GM19397 (cell line): Measurements from ENCODE around the gene NOC3L.
A peak's percentile ranks its signal among the peaks of the same experiment; 100 is the strongest.
"Not testable (repeated sequence)": the region's sequence is repeated elsewhere in the genome, so short reads cannot be mapped to it uniquely, and the experiment has no call there.

Source experiments
- ATAC-seq: cut with Tn5 transposase; IDR thresholded peaks from one replicate; pipeline ENCODE4 v1.9.1; 2021; ENCODE audit warnings: mild to moderate bottlenecking, moderate library complexity; ENCODE audit not compliant: unreplicated experiment

Gene NOC3L, protein sequence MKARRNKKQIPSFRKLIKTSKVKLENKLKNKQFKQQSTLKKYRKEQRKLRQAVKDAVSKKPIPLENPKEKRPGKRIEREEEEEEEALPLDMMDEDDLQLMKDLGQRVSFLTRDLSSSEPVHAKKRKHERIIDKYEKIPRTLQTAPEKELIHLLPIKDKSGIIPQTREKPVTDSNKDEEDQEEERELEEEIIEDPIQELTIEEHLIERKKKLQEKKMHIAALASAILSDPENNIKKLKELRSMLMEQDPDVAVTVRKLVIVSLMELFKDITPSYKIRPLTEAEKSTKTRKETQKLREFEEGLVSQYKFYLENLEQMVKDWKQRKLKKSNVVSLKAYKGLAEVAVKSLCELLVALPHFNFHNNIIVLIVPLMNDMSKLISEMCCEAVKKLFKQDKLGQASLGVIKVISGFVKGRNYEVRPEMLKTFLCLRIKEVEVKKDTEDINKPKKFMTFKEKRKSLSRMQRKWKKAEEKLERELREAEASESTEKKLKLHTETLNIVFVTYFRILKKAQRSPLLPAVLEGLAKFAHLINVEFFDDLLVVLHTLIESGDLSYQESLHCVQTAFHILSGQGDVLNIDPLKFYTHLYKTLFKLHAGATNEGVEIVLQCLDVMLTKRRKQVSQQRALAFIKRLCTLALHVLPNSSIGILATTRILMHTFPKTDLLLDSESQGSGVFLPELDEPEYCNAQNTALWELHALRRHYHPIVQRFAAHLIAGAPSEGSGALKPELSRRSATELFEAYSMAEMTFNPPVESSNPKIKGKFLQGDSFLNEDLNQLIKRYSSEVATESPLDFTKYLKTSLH

DNA sequence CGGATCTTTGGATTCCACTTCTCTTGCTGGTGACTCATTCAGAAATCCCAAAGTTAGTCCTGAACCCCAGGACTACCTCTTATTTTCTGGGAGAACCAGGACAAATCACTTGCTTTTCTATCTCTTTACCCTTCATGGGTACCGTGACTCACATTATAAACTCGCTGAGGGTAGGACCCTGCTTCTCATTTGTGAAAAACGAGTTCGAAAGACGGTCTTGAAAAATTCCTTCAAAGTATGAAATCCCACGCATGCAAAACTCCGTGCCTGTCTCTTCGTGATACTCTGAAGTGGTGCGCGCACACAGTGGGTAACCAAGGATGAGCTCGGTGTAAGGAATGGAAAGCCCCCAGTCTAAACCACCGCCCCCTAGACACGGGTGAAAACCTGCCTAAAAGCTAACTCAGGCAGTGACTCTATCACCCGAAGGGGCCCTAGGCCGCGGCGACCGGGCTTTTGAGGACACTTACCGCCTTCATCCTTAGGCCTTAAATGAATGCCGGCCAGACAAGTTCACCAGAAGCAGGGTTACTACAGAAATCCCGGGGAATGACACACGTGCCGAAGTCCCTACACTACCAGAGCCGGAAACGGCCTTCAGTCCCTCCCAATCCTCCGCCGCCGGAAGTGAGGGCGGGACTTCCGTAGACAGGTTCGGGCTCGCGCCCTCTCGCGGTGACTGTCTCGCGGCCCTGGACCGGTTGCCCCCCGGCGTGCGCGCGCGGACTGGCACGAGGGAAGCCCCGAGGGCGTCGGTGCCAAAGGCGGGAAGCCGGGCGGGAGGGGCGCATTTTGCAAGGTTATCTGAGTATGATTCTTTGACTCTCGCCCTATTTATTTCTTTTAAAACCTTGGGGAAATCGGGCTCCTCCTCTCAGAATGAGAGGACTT, at the start of gene NOC3L:
Gene NOC3L (minus strand): TSS at position 580 of the 891 bp plus-strand sequence. CDS start 101 bp downstream, at position 479.
- peak; percentile 99 for ATAC-seq

DNA sequence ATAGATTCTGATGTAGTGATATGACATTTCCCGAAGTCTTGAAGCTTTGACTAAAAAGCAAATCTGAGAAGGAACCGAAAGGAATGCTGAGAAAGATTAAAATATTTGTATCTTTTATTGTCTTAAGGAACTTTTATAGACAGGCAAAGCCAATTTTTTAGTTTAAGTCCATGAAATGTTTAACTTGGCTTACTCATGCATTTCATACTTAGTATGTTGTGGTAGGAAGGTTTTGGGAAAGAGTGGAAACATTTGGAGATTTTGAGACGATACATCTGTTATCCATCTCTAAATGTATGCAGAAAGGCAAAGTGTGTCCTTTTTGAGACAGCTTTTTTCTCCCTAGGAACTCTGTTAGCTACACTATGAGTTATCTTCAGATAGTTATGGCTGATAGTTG, 49.7 kb upstream of the NOC3L start:
- ATAC-seq = no peak

DNA sequence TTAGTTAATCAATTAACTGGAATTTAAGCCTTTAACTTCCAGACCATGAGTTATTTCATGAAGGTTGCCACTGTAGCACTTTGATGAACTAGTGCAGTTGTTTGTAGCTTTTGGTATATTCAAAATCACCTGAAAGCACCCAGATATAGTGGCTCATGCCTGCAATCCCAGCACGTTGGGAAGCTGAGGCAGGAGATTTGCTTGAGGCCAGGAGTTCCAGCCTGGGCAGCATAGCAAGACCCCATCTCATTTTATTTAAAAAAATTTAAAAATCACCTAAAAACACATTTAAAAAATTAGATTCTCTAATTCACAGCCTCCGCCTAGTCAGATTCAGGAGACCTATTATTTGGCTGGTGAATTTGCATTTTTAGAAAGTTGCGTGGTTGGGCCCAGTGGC, 48.6 kb upstream of the NOC3L start:
- ATAC-seq = no peak

DNA sequence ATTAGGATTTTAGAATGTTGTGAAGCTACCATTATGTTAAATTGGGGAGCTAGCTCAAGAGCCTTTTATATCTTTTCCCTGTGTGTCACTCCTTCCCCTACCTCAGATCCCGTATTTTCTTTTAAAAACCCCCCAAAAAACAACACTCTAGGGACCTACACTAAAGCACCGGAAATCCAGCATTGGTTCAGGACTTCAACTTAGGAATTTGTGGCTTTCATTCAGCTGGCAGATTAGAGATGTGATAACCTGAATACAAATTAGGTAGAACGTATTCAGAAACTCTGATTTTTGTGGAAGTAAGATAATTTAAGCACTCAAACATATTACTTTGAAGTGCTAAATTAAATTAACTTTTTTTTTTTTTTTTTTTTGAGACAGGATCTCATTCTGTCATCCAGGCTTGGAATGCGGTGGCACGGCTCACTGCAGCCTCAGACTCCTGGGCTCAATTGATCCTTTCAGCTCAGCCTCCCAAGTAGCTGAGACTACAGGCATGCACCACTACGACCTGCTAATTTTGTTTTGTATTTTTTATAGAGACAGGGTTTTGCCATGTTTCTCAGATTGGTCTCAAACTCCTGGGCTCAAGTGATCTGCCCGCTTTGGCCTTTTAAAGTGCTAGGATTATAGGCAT, 46.4 kb upstream of the NOC3L start:
- ATAC-seq = no peak

DNA sequence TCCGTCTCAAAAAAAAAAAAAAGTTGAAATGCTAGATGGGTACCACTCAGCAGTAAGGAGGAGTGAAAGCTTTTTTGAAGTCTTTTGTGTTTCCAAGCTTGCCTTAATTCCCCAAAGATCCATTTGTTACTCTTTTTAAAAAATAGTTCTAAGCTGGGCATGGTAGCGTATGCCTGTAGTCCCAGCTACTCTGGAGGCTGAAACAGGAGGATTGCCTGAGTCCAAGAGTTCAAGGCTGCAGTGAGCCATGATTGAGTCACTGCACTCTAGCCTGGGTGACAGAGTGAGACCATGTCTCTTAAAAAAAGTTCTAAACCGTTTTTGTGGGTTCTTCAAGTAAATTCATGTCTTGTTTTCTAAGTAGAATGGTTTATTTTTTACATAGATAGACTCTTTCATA, 44.9 kb upstream of the NOC3L start:
- ATAC-seq = no peak

DNA sequence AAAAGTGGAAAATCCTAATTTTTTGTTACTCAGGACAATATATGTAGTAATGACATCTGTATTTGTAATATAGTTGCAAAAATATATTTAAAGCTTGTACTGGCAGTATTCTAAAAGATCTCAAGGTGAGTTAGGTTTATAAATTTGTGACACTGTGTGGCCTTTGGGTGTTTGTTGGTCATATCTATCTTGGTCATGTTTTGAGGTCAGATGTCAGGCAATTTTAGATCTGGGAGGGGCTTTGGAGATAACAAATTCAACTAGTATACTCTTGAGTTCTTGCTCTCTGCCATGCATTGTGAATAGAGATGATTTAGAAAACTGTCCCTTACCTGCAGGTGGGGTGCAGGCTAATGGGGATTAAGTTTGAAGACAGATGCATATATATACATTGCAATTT, 42.7 kb upstream of the NOC3L start:
- ATAC-seq = no peak

DNA sequence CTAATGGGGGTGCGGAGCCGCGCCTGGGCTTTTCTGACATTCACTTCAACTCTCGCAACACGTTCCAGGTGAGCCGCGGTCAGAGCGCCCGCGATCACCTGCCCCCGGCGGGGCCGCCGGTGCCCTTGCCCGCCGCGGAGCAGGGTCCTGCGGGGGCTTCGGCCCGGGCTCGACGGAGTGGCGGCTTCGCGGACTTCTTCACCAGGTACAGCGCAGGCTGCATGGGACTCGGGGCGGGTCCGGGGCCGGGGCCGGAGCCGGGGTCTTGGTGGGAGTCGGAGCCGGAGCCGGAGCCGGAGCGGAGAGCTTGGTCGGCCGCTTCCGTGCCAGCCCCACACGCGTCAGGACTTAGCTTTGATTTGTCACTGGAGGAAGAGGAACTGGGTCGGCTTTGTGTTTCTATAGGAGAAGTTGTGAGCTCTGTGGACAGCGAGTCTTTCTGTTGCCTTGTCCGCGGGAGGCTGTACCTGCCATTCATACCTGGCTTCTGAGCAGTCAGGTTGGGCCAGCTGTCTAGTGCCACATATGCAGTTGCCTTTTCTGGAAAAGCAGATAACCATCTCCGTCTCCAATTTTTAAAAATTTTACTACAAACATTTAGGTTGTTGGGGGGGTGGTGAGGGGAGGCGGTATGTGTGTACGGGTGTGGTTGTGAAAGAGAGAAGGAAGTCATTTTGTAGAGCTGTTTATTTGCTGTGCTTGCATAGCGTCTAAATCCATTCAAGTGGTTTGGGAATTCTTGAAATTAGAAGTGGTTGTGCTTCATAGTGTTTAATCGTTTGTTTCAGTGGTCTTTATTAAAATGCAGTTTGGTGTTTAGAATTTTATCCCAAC, 40.9 kb upstream of the NOC3L start:
- peak; percentile 47 for ATAC-seq

DNA sequence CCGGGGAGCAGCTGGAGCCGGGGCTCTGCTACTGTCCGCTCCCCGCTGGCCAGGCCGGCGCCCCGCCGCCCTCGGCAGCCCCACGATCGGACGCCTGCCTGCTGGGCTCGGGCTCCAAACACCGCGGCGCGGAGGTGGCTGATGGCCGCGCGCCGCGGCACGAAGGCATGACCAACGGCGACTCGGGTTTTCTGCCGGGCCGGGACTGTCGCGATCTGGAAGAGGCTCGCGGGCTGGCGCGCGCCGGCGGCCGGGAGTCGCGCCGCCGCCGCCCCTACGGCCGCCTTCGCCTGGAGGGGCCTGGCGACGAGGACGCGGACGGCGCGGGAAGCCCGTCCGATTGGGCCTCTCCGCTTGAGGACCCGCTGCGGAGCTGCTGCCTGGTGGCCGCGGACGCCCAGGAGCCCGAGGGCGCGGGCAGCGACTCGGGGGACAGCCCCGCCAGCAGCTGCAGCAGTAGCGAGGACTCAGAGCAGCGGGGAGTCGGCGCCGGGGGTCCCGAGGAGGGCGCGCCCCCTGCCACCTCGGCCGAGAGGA, 40.2 kb upstream of the NOC3L start:
- peak; percentile 28 for ATAC-seq

DNA sequence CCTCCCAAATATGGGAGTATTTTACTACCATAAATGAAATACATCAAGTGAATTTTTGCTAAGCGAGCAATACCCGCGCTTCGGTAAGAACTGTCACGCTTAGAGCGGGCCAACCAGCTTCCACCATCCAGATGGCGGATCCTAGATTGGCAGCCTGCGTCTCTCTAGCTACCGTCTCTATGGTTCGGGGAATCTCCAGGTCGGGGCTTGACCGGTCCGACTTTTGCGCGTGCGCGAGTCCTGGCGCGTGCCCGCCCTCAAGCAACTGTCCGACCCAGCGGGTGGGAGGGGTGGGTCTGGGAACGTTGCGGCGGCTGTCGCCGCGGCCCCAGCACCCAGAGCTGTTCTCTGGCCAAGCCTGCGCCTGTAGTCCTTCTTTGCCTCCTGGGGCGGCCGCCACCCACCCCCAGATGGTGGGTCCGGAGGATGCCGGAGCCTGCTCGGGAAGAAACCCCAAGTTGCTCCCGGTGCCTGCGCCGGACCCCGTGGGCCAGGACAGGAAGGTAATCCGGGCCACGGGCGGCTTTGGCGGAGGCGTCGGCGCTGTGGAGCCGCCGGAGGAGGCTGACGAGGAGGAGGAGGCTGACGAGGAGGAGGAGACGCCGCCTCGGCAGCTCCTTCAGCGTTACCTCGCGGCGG, 39.6 kb upstream of the NOC3L start, which contains the start of gene TBC1D12:
Gene TBC1D12 (plus strand): TSS at position 338 of the 639 bp plus-strand sequence. CDS start 73 bp downstream, at position 411.
- ATAC-seq = peak; percentile 68

DNA sequence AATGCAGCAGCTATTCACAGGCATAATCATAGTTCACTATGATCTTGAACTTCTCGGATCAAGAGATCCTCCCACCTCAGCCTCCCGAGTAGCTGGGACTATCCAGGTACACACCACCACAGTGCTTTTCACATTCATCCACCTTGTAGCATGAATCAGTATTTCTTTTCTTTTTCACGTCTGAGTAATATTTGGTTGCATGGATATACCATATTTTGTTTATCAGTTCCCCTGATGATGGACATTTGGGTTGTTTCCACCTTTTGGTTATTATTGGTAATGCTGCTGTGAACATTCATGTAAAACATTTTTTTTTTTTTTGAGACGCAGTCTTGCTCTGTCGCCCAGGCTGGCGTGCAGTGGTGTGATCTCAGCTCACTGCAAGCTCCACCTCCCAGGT, 36.0 kb upstream of the NOC3L start:
- no peak for ATAC-seq

DNA sequence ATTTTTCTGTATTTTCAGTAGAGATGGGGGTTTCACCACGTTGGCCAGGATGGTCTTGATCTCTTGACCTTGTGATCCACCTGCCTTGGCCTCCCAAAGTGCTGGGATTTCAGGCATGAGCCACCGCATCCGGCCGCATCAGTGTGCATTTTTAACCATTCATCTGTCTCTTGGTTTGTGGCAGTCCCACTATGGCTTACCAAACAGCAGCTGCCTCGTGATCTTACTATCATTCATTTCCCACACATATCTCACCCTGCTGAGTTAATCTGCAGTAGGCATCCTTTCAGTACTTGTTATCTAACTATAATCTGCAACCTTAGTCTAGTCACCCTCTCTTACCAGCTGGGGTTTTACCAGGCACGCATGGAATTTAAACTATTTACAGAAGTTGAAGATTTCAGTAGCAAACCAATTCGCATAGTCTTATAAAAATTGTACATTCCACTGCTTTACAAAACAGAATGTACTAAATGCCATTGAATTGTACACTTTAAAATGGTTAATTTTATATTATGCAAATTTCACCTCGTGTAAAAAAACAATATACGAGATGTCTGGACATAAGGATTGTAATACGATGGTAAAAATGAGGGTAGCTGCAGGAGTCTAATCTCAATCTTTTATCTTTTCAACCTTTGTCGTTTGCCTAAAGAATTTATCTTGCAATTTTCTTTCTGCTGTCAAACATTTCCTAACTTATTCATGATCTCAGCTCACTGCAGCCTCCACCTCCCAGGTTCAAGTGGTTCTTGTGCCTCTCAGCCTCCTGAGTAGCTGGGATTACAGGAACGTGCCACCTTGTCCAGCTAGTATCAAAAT, 35.0 kb upstream of the NOC3L start:
- no peak for ATAC-seq

DNA sequence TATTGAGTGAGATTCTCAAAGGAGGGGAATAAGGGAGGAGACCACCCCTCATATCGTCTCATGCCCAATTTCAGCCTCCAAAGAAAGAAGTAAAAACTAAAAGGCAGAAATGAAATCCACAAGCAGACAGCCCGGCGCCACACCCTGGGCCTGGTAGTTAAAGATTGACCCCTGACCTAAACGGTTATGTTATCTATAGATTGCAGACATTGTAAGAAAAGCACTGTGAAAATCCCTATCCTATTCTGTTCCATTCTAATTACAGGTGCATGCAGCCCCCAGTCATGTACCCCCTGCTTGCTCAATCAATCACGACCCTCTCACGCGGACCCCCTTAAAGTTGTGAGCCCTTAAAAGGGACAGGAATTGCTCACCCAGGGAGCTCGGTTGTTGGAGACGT, 29.4 kb upstream of the NOC3L start:
- not testable (repeated sequence) for ATAC-seq

DNA sequence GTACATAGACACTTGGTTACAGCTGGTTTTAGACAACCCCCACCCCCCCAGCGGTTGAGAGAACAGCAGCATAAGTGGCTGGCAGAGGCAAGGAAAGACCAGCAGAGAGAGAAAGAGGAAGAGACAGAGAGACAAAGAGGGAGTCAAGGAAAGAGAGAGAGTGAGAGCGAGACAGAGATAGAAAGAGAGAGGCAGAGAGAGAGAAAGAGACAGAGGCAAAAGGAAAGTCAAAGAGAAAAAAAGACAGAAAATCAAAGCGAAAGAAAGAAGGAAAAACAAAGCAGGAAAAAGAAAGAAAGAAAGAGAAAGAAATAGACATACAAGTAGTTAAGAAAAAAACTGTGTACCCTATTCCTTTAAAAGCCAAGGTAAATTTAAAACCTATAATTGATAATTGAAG, 23.0 kb upstream of the NOC3L start:
- ATAC-seq = not testable (repeated sequence)

DNA sequence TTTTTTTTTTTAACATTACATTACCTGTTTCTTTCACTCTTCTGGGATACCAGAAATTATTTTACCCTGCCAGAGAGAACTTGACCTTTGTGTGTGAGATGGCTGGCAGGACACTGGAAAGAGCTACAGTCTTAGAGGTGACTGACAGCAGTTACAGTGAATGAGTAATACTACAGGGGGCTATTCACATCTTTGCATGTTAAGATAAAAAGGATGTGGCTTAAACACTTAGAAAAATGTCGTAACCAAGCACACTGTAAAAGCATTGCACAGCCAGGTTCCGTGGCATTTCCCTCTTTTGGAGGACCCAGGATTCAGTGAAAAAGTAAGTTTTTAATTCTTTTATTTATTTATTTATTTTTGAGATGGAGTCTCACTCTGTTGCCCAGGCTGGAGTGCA, 20.8 kb upstream of the NOC3L start:
- ATAC-seq = no peak

DNA sequence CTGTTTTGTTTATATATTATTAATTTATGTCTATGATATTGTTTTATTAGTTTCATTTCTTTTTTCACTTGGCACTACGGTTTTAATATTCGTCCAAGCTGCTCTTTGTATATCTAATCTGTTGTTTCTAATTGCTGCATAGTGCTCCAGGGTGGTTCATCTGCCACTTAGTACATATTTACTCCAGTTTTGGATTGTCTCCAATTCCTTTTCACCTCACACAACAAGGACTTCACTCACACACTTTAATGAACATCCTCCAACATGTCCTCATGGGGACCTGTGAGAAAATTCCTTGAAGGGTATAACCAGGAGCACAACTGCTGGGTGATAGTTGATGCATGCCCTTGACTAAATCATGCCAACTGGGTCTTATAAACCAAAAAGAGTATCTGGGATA, 14.1 kb upstream of the NOC3L start:
- no peak for ATAC-seq

DNA sequence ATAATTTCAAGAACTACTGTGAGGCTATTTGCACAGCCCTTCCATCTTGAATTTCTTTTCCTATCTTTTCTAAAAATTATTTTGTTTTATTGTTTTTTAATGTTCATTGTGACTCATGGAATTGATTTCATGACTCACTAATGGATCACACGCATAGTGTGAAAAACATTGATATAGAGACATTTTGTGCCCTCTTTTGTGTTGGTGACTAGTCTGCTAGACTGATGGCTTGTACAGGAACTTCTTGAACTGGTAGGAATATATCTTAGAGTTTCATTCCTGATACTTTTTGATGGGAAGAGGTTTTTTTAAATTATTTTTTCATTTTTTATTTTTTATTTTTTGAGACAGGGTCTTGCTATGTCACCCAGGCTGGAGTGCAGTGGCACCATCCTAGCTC, 12.6 kb upstream of the NOC3L start:
- no peak for ATAC-seq

DNA sequence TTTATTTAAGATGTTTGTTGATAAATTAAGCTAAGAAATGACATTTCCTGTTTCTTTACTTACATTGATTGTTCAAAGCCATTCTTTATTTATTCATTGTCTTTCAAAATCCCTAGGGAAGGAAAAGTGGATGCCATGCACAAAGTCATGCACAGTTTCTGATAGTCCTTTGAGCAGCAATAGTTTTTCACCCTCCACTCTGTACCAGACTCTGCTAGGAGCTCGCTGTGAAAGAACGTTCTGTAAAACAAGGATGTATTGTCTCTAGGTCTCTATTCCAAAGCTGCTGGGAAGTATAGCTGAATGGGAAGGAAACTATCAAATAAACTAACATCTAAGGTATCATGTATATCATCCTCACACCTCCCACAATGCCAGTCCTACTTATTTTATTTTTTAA, 7.8 kb upstream of the NOC3L start:
- no peak for ATAC-seq

DNA sequence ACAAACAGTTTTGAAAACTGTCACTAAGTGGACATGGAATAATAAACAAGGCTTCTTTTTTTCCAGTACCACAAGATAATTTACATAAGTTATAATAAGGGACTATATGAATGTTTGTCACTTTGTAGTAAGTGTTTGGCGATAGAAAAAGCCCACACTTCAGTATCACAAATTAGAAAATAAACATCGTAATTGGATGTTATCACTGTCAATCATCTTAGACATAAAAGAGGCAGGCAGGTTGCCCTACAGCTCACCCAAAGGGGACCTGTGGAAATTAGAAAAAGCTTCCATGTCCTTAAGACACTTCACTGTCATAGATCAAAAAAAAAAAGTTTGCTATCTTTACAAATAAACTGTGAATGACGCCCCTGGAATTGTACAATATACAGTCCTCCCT, 3.6 kb upstream of the NOC3L start:
- no peak for ATAC-seq
